ENCODE measurements around the gene GXYLT2.
A peak's percentile ranks its signal among the peaks of the same experiment; 100 is the strongest.

Gene GXYLT2

GRCh38 chr3:72887705-72888545 is at the start of gene GXYLT2:
TSS of gene GXYLT2 (plus strand) at chr3:72888046. CDS start at chr3:72888234, 188 bp downstream.
- FAIRE-seq (peak; percentile 63), DNase-seq (ENCODE audit: insufficient read length, low spot score) (peak; percentile 69)

- no peak for DNase-seq (ENCODE audit: insufficient read length, low spot score)
- FAIRE-seq, result peak; percentile 67
These were observed 48.8 kb upstream of the GXYLT2 start for GRCh38 chr3:72839057-72839456.

DNA sequence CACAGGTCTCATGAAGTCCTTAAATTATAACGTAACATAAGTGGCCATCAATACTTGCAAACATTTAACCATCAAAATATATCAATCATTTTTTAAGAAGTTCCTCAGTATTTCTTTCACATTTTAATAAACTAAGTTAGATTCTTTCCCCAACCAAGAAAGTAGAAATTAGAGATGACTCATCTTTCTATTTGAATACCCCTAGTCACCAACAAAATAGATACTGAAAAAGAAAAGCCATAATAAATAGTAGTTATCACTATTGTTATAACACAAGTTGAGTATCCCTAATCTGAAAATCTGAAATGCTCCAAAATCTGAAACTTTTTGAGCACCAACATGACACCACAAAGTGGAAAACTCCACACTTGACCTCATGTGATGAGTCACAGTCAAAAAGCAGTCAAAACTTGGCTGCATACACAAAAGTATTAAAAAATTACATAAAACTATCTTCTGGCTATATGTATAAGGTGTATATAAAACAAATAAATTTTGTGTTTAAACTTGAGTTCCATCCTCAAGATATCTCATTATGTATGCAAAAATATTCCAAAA is 43.3 kb upstream of the GXYLT2 start:
- DNase-seq (ENCODE audit: insufficient read length, low spot score), result no peak
- no peak for FAIRE-seq

DNA sequence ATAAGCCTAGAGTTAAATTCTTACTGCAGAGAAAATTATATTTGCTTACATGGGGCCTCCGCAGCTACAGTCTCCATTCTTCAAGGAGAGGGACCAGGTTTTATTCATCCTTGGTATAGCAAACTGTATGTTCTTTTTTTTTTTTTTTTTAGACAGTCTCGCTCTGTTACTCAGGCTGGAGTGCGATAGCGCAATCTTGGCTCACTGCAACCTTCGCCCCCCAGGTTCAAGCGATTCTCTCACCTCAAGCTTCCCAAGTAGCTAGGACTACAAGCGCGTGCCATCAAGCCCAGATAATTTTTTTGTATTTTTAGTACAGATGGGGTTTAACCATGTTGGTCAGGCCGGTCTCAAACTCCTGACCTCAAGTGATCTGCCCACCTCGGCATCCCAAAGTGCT is 41.7 kb upstream of the GXYLT2 start:
- no peak for FAIRE-seq
- no peak for DNase-seq (ENCODE audit: insufficient read length, low spot score)

- peak; percentile 40 for FAIRE-seq
- no peak for DNase-seq (ENCODE audit: insufficient read length, low spot score)
These were observed 40.6 kb upstream of the GXYLT2 start for GRCh38 chr3:72847282-72847681.

DNA sequence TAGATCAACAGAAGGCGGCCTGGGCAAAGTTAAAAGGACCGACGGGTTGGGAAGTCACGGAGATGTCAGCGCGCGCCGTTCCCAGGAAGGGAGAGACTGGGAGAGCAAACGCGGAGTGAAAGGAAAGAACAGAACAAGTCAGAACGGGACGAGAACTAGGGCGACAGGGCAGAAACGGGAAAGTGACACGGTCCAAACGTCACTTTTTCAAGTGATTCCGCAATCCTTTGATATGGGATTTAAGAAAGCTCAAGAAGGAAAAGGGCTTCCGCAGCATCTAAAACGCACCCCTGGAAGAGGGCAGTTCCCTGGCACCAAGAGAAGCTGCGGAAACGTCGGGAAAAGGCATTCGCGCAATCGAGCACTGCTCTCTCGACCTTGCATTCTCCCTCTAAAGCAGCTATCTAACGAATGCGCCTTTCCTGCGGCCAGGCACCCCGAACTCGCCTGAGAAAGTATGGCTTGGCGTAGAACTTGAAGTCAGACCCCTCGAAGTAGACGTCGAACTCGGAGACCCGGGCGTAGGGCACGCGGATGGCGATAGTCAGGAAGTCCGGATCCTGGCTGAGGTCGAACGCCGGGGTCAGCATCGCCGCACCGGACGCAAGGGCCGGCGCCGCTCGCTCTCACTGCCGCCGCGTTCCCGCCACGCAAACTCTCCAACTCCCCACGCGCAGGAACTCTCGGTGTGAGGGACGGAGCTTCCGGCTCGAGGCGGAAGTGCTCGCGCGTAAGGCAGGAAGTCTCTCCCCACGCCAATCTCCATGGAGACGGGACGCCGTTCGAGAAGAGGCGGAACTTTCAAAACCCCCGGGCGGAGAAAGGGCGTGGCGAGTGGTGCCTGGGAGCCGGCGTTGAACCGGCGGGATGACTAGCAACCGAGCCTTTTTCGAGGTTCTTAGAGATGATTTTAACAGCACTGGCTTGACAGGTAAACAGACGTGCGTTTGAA is 39.8 kb upstream of the GXYLT2 start, which contains the start of gene SHQ1:
SHQ1 (minus strand) TSS at position 695 of the 952 bp plus-strand sequence; CDS start at position 590, 105 bp downstream.
- peak; percentile 89 for DNase-seq (ENCODE audit: insufficient read length, low spot score)

DNA sequence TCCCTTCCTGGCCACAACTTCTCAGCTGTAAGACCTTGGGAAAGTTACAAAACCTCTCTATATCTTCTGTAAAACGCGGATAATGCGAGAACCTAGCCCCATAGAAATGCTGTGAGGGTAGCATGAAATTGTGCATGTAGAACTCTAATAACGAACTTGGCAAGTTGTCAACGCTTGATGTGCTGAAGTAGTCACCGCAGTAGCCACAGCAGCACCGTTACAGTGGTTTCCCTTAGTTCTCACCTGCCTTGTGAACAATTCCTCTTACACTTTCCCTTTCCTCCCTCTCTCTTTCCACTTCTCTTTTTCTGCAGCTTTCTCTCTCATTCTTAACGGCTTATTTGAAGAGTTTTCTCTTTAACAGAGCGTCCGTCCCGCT is 39.2 kb upstream of the GXYLT2 start:
- DNase-seq (ENCODE audit: insufficient read length, low spot score) (no peak), FAIRE-seq (no peak)

More for the DNA sequence above, 39.8 kb upstream of the GXYLT2 start, which contains the start of gene SHQ1:
- FAIRE-seq, result peak; percentile 95

DNA sequence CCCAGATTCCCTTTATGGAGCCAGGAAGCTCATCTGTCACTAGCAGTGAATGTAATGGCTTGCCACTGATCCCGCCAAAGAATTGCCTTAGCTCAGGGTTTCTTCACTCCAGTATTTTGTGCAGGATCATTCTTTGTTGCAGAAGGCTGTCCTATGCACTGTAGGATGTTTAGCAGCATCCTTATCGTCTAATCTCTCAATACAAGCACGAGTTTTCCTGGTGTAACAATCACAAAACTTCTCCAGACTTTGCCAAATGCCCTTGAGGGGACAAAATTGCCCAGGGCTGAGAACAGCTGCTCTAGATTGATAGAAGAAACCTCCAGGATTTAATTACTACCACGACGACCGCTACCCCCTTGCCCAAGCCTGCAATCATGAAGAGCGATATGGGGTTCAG is 32.8 kb upstream of the GXYLT2 start:
- no peak for FAIRE-seq

GRCh38 chr3:72860053-72860452 is 27.8 kb upstream of the GXYLT2 start:
- FAIRE-seq (no peak), DNase-seq (ENCODE audit: insufficient read length, low spot score) (no peak)

More for the DNA sequence above, 32.8 kb upstream of the GXYLT2 start:
- DNase-seq (ENCODE audit: insufficient read length, low spot score), result no peak

- DNase-seq (ENCODE audit: insufficient read length, low spot score), result no peak
- no peak for FAIRE-seq
These were observed 27.0 kb upstream of the GXYLT2 start for GRCh38 chr3:72860846-72861245.

- no peak for FAIRE-seq
- no peak for DNase-seq (ENCODE audit: insufficient read length, low spot score)
These were observed 25.3 kb upstream of the GXYLT2 start for GRCh38 chr3:72862314-72863090.

DNA sequence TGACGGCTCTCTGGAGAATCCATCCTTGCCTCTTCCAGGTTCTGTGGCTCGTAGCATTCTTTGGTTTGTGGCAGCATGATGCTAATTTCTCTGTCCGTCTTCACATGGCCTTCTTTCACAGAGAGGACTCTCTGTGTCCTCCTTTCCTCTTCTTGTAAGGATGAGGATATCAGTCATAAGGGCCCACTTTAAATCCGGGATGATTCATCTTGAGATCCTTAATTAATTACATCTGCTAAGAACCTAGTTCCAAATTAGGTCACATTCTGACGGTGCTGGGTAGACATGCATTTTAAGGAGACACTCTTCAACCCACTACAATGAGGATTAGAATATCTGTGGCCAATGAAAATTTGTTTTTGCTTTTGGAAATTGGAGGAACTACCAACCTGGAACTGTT is 15.7 kb upstream of the GXYLT2 start:
- FAIRE-seq (no peak), DNase-seq (ENCODE audit: insufficient read length, low spot score) (no peak)

GRCh38 chr3:72887343-72887704 is 522 bp upstream of the GXYLT2 start:
- FAIRE-seq (peak; percentile 65), DNase-seq (ENCODE audit: insufficient read length, low spot score) (no peak)

DNA sequence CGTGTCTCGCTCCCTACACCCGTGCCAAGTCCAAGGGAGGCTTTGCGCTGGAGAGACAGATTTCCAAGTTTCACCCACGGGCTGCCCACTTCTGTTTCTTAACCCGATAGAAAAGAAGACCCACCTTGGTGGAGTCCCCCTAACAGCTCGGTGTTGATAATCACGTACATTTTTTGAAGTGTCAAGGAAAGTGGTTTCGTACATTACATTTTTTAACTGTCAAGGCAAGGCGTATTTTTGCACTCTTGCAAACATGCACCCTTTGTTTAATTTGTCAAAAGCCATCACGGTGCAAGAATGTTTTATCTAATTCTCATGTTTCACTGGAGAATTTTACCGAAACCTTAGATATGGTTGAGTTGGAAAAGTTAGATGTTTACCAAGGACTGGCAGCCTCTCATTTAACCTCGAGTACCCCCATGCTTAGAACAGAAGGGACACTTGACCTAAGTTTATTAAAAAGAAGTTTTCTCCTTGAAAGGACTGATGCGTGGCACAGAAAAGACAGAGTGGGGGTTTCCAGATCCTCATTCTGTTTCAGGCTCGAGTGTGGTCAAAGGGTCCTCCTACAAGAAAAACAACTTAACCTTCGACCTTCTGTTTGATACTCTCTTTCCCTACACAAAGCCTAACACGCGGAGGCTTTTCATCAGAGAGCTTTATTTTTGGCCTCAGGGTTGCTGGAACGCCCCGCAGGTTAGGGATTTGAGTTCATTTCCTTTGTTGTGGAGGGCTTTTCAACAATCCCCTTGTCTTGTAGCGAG is 882 bp downstream of the GXYLT2 start:
- FAIRE-seq (no peak), DNase-seq (ENCODE audit: insufficient read length, low spot score) (no peak)

GRCh38 chr3:72889310-72890165 is 1.7 kb downstream of the GXYLT2 start:
- DNase-seq (ENCODE audit: insufficient read length, low spot score) (no peak), FAIRE-seq (no peak)

DNA sequence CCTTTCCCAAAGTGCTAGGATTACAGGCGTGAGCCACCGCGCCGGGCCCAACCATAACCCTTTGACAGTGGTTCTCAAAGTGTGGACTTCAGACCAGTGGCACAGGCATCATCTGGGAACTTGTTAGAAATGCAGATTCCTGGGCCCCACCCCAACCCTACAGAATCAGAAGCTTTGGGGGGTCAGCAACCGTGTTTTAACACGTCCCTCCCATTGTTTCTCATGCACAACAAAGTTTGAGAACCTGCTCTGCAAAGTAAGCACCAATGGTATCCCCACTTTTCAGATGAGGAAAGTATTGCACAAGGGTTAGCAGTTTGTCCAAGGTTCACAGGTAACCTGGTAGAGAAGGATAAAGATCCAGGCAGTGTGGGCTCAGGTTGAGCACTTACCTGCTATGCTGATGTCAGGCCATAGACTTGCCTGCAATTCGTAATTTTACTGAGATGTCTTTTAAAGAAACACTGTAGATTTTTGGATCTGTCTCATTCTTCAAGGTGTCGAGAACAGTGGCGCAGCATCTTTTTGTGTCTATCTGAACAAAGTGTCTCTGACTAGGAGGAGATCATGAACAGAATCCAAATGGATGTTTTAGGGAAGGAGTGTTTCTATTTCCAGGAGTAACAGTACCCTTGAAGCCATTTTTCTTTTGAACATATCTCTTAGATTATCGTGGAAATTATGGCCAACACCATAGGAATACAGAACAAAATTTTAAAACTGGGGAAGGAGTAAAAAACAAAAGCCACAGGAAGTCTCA is 2.5 kb downstream of the GXYLT2 start:
- FAIRE-seq, result peak; percentile 59
- DNase-seq (ENCODE audit: insufficient read length, low spot score), result no peak

- FAIRE-seq (peak; percentile 86), DNase-seq (ENCODE audit: insufficient read length, low spot score) (peak; percentile 66)
These were observed 3.4 kb downstream of the GXYLT2 start for GRCh38 chr3:72891053-72891855.

All from HTR-8/SVneo (cell line).